H9 (cell line): ENCODE results near the gene PRG2. TPM values are rescaled to one million over a fixed set of nuclear protein-coding genes. Genes with fewer than 3 reads are reported as not detected.

ENCODE experiments used
- DNase-seq: peaks from one replicate; pipeline ENCODE4 v3.0.0-alpha.2; 2017
- H2AFZ ChIP-seq: one replicate; pipeline ENCODE4 v1.6.1; 2013; ENCODE audit warnings: mild to moderate bottlenecking, low read length, control low read depth, moderate library complexity
- H2AK5ac ChIP-seq: 2 replicates; pipeline ENCODE4 v1.6.1; 2013; ENCODE audit warnings: low read length, control low read depth, mixed read lengths; ENCODE audit not compliant: insufficient read length
- H2BK120ac ChIP-seq: one replicate; pipeline ENCODE4 v1.6.1; 2013; ENCODE audit warnings: low read depth, mild to moderate bottlenecking, low read length, control low read depth, inconsistent platforms; ENCODE audit not compliant: poor library complexity, severe bottlenecking
- H2BK12ac ChIP-seq: 2 replicates; pipeline ENCODE4 v1.6.1; 2013; ENCODE audit warnings: low read length, control low read depth, mixed read lengths, low read depth; ENCODE audit not compliant: insufficient read length
- H2BK15ac ChIP-seq: 2 replicates; pipeline ENCODE4 v1.6.1; 2013; ENCODE audit warnings: low read depth, low read length, control low read depth
- H2BK20ac ChIP-seq: one replicate; pipeline ENCODE4 v1.6.1; 2013; ENCODE audit warnings: low read depth, mild to moderate bottlenecking, low read length, control low read depth, inconsistent platforms; ENCODE audit not compliant: poor library complexity, severe bottlenecking
- H2BK5ac ChIP-seq: 2 replicates; pipeline ENCODE4 v1.6.1; 2013; ENCODE audit warnings: low read length, control low read depth, mixed read lengths; ENCODE audit not compliant: insufficient read length
- H3K14ac ChIP-seq: 2 replicates; pipeline ENCODE4 v1.6.1; 2013; ENCODE audit warnings: low read length, control low read depth; ENCODE audit not compliant: insufficient read depth
- H3K18ac ChIP-seq: 2 replicates; pipeline ENCODE4 v1.6.1; 2013; ENCODE audit warnings: low read depth, mild to moderate bottlenecking, mixed read lengths, low read length, control low read depth; ENCODE audit not compliant: insufficient read length
- H3K23ac ChIP-seq: 2 replicates; pipeline ENCODE4 v1.6.1; 2013; ENCODE audit warnings: low read length, control low read depth, mixed read lengths, low read depth; ENCODE audit not compliant: insufficient read length
- H3K23me2 ChIP-seq: 2 replicates; pipeline ENCODE4 v1.6.1; 2013; ENCODE audit warnings: low read depth, mild to moderate bottlenecking, mixed read lengths, low read length, control low read depth; ENCODE audit not compliant: insufficient read length, poor library complexity, severe bottlenecking
- H3K27ac ChIP-seq: 2 replicates; pipeline ENCODE4 v1.5.1; 2013; ENCODE audit warnings: low read length, control low read depth, mixed read lengths, low read depth; ENCODE audit not compliant: insufficient read length
- H3K27me3 ChIP-seq: 2 replicates; pipeline ENCODE4 v1.6.1; 2013; ENCODE audit warnings: low read length, control low read depth, inconsistent platforms; ENCODE audit not compliant: insufficient read depth
- H3K4ac ChIP-seq: 2 replicates; pipeline ENCODE4 v1.6.1; 2013; ENCODE audit warnings: low read depth, mild to moderate bottlenecking, control low read depth, inconsistent platforms, low read length, moderate library complexity
- H3K4me1 ChIP-seq: 2 replicates; pipeline ENCODE4 v1.6.1; 2013; ENCODE audit warnings: low read length, control low read depth, inconsistent platforms; ENCODE audit not compliant: insufficient read depth
- H3K4me2 ChIP-seq: 2 replicates; pipeline ENCODE4 v1.6.1; 2013; ENCODE audit warnings: low read length, control low read depth, mixed read lengths; ENCODE audit not compliant: insufficient read length, insufficient read depth
- H3K56ac ChIP-seq: 2 replicates; pipeline ENCODE4 v1.6.1; 2013; ENCODE audit warnings: low read depth, mild to moderate bottlenecking, mixed read lengths, low read length, control low read depth; ENCODE audit not compliant: insufficient read length
- H3K79me1 ChIP-seq: 2 replicates; pipeline ENCODE4 v1.6.1; 2013; ENCODE audit warnings: low read depth, mild to moderate bottlenecking, moderate library complexity, low read length, control low read depth, inconsistent platforms; ENCODE audit not compliant: insufficient read depth, poor library complexity, severe bottlenecking
- H3K79me2 ChIP-seq: 2 replicates; pipeline ENCODE4 v1.6.1; 2013; ENCODE audit warnings: low read length, control low read depth, inconsistent platforms; ENCODE audit not compliant: insufficient read depth
- H3K9ac ChIP-seq: 2 replicates; pipeline ENCODE4 v1.6.1; 2013; ENCODE audit warnings: low read length, control low read depth, mixed read lengths; ENCODE audit not compliant: insufficient read length; ENCODE audit errors: extremely low read depth
- H3K9me3 ChIP-seq: one replicate; pipeline ENCODE4 v1.6.1; 2013; ENCODE audit warnings: low read depth, low read length, inconsistent platforms; ENCODE audit not compliant: control insufficient read depth
- H3T11ph ChIP-seq: one replicate; pipeline ENCODE4 v1.6.1; 2013; ENCODE audit warnings: mild to moderate bottlenecking, low read length, control low read depth, inconsistent platforms
- H4K20me1 ChIP-seq: one replicate; pipeline ENCODE4 v1.6.1; 2013; ENCODE audit not compliant: control insufficient read depth, insufficient read length, insufficient read depth
- H4K5ac ChIP-seq: 2 replicates; pipeline ENCODE4 v1.6.1; 2013; ENCODE audit warnings: low read depth, mild to moderate bottlenecking, mixed read lengths, low read length, control low read depth; ENCODE audit not compliant: insufficient read length
- H4K8ac ChIP-seq: replicated peaks from 2 replicates; pipeline ENCODE4 v1.6.1; 2013; ENCODE audit warnings: low read length, control low read depth, mixed read lengths, low read depth; ENCODE audit not compliant: insufficient read length
- H4K91ac ChIP-seq: 2 replicates; pipeline ENCODE4 v1.6.1; 2013; ENCODE audit warnings: low read depth, mild to moderate bottlenecking, moderate library complexity, mixed read lengths, low read length, control low read depth; ENCODE audit not compliant: insufficient read length
- H3K27ac Mint-ChIP-seq, 3 experiments: 2 replicates in 2 of 3; 3 replicates in 1 of 3; pipeline ENCODE4 v1.8.0; 2020 to 2021; ENCODE audit warnings: mixed read lengths in 3 of 3, mild to moderate bottlenecking in 1 of 3, moderate library complexity in 1 of 3
- H3K27me3 Mint-ChIP-seq: 2 replicates; pipeline ENCODE4 v1.8.0; 2021; ENCODE audit warnings: low read depth, mild to moderate bottlenecking, moderate library complexity, mixed read lengths
- H3K36me3 Mint-ChIP-seq, 3 experiments: 2 replicates in 2 of 3; 3 replicates in 1 of 3; pipeline ENCODE4 v1.8.0; 2020 to 2021; ENCODE audit warnings: low read depth in 3 of 3, mixed read lengths in 3 of 3; ENCODE audit not compliant: insufficient read depth in 1 of 3
- H3K4me1 Mint-ChIP-seq, 2 experiments: 2 replicates each; pipeline ENCODE4 v1.8.0; 2020; ENCODE audit warnings: mixed read lengths in 2 of 2
- H3K4me3 Mint-ChIP-seq, 2 experiments: 2 replicates in 1 of 2; 3 replicates in 1 of 2; pipeline ENCODE4 v1.8.0; 2020 to 2021; ENCODE audit warnings: mild to moderate bottlenecking in 2 of 2, mixed read lengths in 2 of 2, moderate library complexity in 1 of 2
- H3K9me3 Mint-ChIP-seq, 2 experiments: 2 replicates in 1 of 2; 3 replicates in 1 of 2; pipeline ENCODE4 v1.8.0; 2020; ENCODE audit warnings: mild to moderate bottlenecking in 2 of 2, mixed read lengths in 2 of 2, moderate library complexity in 1 of 2
- total RNA-seq: library from RNA; stranded (reverse); gene quantifications from 2 replicates; pipeline ENCODE4 v1.2.1, GENCODE V29; 2021
- TF ChIP-seq, protein P1 (sequence below): fragments of 200-600 bp; sonication (generic); conservative IDR thresholded peaks from 3 replicates; pipeline ENCODE4 v1.8.0; 2021; ENCODE audit warnings: antibody characterized with exemption, mild to moderate bottlenecking

PRG2 gene
- total RNA-seq, 1 experiment from 2014 or later, result not detected

GRCh38 chr11:57418131-57418530 is 27.7 kb upstream of the PRG2 start:
- H3K4me3 Mint-ChIP-seq, result no peak overlapping the region
- Histone ChIP-seq H3K23ac (no peak overlapping the region), H3K79me2 (no peaks in the 10 kb centered on the region), H3K9me3 (no peaks in the 10 kb centered on the region), H3K4ac (no peak overlapping the region), H3K9ac (no peak overlapping the region), H3K27me3 (no peaks in the 10 kb centered on the region), H4K8ac (no peak overlapping the region), H4K20me1 (no peaks in the 10 kb centered on the region), H3K4me1 (no peaks in the 10 kb centered on the region; the same call in 1 of the 2 replicates), H3K56ac (no peak overlapping the region), H2BK15ac (no peak overlapping the region), H2BK12ac (no peak overlapping the region), H2AFZ (no peak overlapping the region), H3K14ac (no peak overlapping the region), H2BK120ac (no peak overlapping the region), H2AK5ac (no peak overlapping the region), H3K23me2 (no peaks in the 10 kb centered on the region), H3K18ac (no peak overlapping the region), H2BK20ac (no peak overlapping the region), H4K5ac (no peak overlapping the region), H4K91ac (no peak overlapping the region), H3K4me2 (no peak overlapping the region), H2BK5ac (no peak overlapping the region), H3T11ph (no peak overlapping the region), H3K27ac (no peak overlapping the region), H3K79me1 (no peaks in the 10 kb centered on the region)
- TF ChIP-seq, protein P1, sequence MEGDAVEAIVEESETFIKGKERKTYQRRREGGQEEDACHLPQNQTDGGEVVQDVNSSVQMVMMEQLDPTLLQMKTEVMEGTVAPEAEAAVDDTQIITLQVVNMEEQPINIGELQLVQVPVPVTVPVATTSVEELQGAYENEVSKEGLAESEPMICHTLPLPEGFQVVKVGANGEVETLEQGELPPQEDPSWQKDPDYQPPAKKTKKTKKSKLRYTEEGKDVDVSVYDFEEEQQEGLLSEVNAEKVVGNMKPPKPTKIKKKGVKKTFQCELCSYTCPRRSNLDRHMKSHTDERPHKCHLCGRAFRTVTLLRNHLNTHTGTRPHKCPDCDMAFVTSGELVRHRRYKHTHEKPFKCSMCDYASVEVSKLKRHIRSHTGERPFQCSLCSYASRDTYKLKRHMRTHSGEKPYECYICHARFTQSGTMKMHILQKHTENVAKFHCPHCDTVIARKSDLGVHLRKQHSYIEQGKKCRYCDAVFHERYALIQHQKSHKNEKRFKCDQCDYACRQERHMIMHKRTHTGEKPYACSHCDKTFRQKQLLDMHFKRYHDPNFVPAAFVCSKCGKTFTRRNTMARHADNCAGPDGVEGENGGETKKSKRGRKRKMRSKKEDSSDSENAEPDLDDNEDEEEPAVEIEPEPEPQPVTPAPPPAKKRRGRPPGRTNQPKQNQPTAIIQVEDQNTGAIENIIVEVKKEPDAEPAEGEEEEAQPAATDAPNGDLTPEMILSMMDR, result no peak
- peaks cover 27 to 49% (median 48%) of the 10 kb centered on the region in 3 experiments for H3K36me3 Mint-ChIP-seq
- no peak overlapping the region for H3K27ac Mint-ChIP-seq
- H3K9me3 Mint-ChIP-seq, result no peaks in the 10 kb centered on the region
- no peak for DNase-seq
- H3K4me1 Mint-ChIP-seq, result peaks cover 8 to 16% of the 10 kb centered on the region in 2 experiments
- no peaks in the 10 kb centered on the region for H3K27me3 Mint-ChIP-seq
